ENCODE results near the gene PCDHA13.
"Not testable (repeated sequence)": the region's sequence is repeated elsewhere in the genome, so short reads cannot be mapped to it uniquely, and the experiment has no call there.

Gene PCDHA13

DNA sequence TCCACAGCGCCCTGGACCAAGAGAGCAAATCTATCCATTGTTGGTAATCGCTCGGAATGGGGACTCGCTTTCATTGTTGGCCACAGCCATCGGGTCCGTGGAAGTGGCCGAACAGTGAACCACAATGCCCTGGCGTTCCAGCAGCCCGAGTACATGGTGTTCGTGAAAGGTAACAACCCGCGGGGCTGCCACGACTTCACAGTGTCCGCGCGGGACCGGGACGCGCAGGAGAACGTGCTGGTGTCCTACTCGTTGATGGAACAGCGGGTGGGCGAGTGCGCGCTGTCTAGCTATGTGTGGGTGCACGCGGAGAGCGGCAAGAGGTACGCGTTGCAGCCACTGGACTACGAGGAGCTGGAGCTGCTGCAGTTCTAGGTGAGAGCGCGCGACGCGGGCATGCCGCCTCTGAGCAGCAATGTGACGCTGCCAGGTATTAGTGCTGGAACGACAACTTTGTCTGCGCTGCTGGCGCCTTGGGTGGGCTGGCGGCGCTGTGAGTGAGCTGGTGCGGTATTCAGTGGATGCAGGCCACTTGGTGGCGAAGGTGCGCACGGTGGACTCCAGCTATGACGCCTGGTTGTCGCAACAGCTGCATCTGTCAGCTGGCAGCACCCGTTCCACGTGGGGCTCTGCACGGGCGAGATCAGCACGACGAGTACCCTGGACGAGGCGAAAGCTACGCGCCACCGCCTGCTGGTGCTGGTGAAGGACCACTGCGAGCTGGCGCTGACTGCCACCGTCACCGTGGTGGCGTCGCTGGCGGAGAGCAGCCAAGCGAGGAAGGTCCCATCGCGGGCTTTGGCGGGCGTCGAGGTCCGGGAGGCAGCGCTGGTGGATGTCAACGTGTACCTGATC lies 19.3 kb upstream of the PCDHA13 start:
- TF ChIP-seq, protein P1, sequence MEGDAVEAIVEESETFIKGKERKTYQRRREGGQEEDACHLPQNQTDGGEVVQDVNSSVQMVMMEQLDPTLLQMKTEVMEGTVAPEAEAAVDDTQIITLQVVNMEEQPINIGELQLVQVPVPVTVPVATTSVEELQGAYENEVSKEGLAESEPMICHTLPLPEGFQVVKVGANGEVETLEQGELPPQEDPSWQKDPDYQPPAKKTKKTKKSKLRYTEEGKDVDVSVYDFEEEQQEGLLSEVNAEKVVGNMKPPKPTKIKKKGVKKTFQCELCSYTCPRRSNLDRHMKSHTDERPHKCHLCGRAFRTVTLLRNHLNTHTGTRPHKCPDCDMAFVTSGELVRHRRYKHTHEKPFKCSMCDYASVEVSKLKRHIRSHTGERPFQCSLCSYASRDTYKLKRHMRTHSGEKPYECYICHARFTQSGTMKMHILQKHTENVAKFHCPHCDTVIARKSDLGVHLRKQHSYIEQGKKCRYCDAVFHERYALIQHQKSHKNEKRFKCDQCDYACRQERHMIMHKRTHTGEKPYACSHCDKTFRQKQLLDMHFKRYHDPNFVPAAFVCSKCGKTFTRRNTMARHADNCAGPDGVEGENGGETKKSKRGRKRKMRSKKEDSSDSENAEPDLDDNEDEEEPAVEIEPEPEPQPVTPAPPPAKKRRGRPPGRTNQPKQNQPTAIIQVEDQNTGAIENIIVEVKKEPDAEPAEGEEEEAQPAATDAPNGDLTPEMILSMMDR (IDR thresholded peaks at IDR 0.05; ENCODE audit: control extremely low read depth, extremely low read depth, low read depth, missing control alignments), result no peak
- CTCF ChIA-PET, result no interaction called here
- no peak for DNase-seq (ENCODE audit: extremely low spot score)
- POLR2A ChIA-PET, result no interaction called here

DNA sequence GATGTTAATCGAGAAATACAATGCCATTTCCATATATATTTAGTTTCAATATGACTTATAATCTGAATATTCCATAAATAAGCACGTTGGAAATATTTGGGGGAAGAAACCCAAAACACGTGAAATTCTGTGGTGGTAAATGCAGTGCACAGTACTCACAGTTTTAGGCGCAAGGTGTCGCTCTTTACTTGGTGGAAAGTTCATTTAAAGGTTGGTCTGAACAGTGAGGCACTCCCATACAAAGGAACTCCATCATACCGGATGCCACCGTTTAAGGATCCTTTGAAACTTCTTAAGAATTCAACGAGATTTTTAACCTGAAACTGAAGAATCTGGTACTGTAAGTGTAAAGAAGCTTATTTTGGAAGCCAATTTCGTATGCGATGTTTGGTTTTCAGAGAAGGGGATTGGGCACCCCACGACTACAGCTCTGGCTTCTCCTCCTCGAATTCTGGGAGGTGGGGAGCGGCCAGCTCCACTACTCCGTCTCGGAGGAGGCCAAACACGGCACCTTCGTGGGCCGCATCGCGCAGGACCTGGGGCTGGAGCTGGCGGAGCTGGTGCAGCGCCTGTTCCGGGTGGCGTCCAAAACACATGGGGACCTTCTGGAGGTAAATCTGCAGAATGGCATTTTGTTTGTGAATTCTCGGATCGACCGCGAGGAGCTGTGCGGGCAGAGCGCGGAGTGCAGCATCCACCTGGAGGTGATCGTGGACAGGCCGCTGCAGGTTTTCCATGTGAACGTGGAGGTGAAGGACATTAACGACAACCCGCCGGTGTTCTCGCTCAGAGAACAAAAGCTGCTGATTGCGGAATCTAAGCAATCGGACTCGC lies 13.0 kb upstream of the PCDHA13 start, which contains the start of gene PCDHA11:
TSS of gene PCDHA11 (plus strand) at position 237 of the 834 bp plus-strand sequence. CDS start at position 384, 147 bp downstream.
- DNase-seq (ENCODE audit: extremely low spot score), result no peak
- ChIA-PET CTCF (no interaction called here), POLR2A (no interaction called here)
- TF ChIP-seq, protein P1 (IDR thresholded peaks at IDR 0.05; ENCODE audit: control extremely low read depth, extremely low read depth, low read depth, missing control alignments), result no peak

DNA sequence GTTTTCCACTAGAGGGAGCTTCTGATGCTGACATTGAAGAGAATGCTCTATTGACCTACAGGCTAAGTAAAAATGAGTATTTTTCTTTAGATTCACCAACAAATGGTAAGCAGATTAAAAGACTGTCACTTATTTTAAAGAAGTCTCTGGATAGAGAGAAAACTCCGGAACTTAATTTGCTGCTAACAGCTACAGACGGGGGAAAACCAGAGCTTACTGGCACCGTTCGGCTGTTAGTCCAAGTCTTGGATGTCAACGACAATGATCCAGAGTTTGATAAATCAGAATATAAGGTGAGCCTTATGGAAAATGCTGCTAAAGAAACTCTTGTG lies 12.4 kb upstream of the PCDHA13 start:
- POLR2A ChIA-PET, result no interaction called here
- CTCF ChIA-PET, result no interaction called here
- TF ChIP-seq, protein P1 (IDR thresholded peaks at IDR 0.05; ENCODE audit: control extremely low read depth, extremely low read depth, low read depth, missing control alignments), result no peak
- no peak for DNase-seq (ENCODE audit: extremely low spot score)

DNA sequence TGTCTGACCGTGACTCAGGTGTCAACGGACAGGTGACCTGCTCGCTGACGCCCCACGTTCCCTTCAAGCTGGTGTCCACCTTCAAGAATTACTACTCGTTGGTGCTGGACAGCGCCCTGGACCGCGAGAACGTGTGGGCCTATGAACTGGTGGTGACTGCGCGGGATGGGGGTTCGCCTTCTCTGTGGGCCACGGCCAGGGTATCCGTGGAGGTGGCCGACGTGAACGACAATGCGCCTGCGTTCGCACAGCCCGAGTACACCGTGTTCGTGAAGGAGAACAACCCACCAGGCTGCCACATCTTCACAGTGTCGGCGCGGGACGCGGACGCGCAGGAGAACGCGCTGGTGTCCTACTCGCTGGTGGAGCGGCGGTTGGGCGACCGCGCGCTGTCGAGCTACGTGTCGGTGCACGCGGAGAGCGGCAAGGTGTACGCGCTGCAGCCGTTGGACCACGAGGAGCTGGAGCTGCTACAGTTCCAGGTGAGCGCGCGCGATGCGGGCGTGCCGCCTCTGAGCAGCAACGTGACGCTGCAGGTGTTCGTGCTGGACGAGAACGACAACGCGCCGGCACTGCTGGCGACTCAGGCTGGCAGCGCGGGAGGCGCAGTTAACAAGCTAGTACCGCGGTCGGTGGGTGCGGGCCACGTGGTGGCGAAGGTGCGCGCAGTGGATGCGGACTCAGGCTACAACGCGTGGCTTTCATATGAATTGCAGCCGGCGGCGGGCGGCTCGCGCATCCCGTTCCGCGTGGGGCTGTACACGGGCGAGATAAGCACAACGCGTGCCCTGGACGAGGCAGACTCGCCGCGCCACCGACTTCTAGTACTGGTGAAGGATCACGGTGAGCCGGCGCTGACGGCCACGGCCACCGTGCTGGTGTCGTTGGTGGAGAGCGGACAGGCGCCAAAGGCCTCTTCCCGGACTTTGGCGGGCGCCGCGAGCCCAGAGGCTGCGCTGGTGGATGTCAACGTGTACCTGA lies 11.4 kb upstream of the PCDHA13 start:
- POLR2A ChIA-PET, result no interaction called here
- TF ChIP-seq, protein P1 (IDR thresholded peaks at IDR 0.05; ENCODE audit: control extremely low read depth, extremely low read depth, low read depth, missing control alignments), result no peak
- no peak for DNase-seq (ENCODE audit: extremely low spot score)
- CTCF ChIA-PET, result no interaction called here

DNA sequence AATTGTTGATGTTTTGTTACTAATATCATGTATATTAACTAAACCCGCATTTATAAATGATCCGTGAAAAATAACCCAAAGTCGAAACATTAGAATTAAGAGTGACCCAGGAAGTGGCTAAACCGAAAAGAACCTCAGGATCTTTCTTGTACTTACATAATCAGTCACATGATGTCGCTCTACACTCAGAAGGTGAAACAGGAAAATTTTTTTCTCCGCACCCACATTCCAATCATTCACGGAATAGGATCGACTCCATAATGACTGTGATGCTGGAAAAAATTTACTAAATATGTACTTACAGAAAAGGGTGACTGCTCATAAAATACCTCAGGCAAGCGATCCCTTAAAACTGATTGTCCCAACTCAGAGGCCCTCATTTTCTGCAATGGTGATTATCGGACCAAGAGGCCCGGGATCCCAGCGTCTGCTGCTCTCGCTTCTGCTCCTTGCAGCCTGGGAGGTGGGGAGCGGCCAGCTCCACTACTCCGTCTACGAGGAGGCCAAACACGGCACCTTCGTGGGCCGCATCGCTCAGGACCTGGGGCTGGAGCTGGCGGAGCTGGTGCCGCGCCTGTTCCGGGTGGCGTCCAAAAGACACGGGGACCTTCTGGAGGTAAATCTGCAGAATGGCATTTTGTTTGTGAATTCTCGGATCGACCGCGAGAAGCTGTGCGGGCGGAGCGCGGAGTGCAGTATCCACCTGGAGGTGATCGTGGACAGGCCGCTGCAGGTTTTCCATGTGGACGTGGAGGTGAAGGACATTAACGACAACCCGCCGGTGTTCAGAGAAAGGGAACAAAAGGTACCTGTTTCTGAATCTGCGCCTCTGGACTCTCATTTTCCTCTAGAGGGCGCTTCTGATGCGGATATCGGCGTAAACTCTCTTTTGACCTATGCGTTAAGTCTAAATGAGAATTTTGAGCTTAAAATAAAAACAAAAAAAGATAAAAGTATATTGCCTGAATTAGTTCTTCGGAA lies 6.5 kb upstream of the PCDHA13 start, which contains the start of gene PCDHA12:
TSS of gene PCDHA12 (plus strand) at position 224 of the 981 bp plus-strand sequence. CDS start at position 389, 165 bp downstream.
- TF ChIP-seq, protein P1 (IDR thresholded peaks at IDR 0.05; ENCODE audit: control extremely low read depth, extremely low read depth, low read depth, missing control alignments), result no peak
- no peak for DNase-seq (ENCODE audit: extremely low spot score)
- CTCF ChIA-PET, result no interaction called here
- POLR2A ChIA-PET, result no interaction called here

DNA sequence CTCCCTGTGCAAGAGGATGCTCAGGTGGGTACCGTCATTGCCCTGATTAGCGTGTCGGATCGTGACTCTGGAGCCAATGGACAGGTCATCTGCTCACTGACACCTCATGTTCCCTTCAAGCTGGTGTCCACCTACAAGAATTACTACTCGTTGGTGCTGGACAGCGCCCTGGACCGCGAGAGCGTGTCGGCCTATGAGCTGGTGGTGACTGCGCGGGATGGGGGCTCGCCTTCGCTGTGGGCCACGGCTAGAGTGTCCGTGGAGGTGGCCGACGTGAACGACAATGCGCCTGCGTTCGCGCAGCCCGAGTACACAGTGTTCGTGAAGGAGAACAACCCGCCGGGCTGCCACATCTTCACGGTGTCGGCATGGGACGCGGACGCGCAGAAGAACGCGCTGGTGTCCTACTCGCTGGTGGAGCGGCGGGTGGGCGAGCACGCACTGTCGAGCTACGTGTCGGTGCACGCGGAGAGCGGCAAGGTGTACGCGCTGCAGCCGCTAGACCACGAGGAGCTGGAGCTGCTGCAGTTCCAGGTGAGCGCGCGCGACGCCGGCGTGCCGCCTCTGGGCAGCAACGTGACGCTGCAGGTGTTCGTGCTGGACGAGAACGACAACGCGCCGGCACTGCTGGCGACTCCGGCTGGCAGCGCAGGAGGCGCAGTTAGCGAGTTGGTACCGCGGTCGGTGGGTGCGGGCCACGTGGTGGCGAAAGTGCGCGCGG lies 5.2 kb upstream of the PCDHA13 start:
- POLR2A ChIA-PET; CTCF ChIA-PET; DNase-seq (ENCODE audit: extremely low spot score): not testable (repeated sequence)

Measured in GM10248 (cell line).